Omental fat pad (tissue), 4 donors: ENCODE results near the gene FGD6. TPM values are rescaled to one million over a fixed set of nuclear protein-coding genes. Genes with fewer than 3 reads are reported as not detected.
"Not testable (repeated sequence)": the region's sequence is repeated elsewhere in the genome, so short reads cannot be mapped to it uniquely, and the experiment has no call there.

Experiments
- ATAC-seq: fragments of 150-250 bp; one replicate; pipeline ENCODE4 v1.9.1; 2016; ENCODE audit warnings: mild to moderate bottlenecking, moderate library complexity; ENCODE audit not compliant: low FRiP score
- DNase-seq: peaks from one replicate; pipeline ENCODE4 v3.0.0-alpha.2; 2019; ENCODE audit warnings: low spot score
- CTCF ChIP-seq, 3 donors: fragments of 450-650 bp; IDR thresholded peaks; one replicate each; pipeline ENCODE4 v1.5.1; 2016 to 2017; ENCODE audit warnings: antibody characterized with exemption in 3 of 3, mild to moderate bottlenecking in 3 of 3, moderate library complexity in 2 of 3
- total RNA-seq, 4 donors: library from RNA; depleted of rRNA; stranded (reverse); fragments of >200 nt; gene quantifications; one replicate each; pipeline ENCODE4 v1.1.0, GENCODE V29; 2016

The FGD6 gene
- total RNA-seq, 4 donors from 2014 or later = 6.6 to 9.6 (median 7.4) TPM

DNA sequence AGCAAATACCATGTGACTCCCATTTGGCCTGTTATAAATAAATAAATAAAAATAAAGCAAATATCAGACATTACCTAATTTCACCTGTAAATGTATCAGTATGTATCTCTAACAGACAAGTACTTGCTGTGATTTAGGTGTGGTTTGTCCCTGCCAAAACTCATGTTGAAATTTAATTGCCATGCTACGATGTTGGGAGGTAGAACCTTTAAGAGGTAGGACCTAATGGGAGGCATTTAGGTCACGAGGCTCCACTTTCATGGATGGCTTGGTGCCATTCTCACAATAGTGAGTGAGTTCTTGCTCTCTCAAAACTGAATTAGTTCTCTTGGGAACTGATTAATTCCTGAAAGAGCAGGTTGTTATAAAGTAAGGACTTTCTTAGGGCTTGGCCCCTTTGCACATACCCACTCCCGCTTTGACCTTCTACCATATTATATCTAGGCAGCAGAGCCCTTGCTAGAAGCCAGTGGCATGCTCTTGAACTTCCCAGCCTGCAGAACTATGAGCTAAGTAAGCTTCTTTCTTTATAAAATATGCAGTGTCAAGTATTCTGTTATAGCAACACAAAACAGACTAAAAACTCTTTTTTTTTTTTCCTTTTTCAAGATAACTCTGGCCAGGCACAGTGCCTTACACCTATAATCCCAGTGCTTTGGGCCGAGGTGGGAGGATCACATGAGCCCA is 26.4 kb upstream of the FGD6 start:
- ATAC-seq = no peak
- DNase-seq = no peak
- no peak for TF ChIP-seq CTCF (IDR thresholded peaks at IDR 0.05)

DNA sequence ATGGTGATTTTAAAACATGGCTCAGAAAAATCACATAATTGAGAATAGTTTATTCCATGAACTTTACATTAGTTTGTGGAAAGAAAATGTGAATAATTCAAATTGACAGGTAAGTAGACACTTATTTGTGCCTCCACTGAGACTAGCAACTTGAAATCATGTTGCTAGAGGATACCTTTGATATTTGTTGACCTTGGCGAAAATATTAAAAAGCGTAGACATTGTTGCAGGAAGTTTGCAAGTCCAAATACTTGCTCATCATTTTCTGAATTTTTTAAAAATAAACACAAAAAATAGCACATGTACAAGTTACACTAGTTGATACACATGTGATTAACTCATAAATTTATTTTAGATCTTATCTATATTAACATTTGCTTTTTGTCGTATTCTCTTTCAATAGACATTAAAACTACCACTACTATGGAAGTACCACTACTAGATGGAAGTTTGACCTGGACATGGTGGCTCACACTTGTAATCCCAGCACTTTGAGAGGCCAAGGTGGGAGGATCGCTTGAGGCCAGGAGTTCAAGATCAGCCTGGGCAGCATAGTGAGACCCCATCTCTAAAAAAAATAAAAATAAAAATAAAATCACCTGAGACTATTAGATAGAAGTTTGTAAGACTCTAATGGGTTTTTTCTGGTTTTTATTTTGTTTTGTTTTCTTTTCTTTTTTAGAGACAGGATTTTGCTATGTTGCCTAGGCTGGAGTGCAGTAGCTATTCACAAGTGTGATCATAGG is 24.7 kb upstream of the FGD6 start:
- ATAC-seq (no peak), DNase-seq (no peak)
- TF ChIP-seq CTCF (IDR thresholded peaks at IDR 0.05) = no peak

- not testable (repeated sequence) for ATAC-seq, DNase-seq
Measured at GRCh38 chr12:95241138-95241537, 23.9 kb upstream of the FGD6 start.

- DNase-seq (no peak), ATAC-seq (no peak)
- no peak for TF ChIP-seq CTCF (IDR thresholded peaks at IDR 0.05)
Measured at GRCh38 chr12:95240556-95240955, 23.3 kb upstream of the FGD6 start.

GRCh38 chr12:95239835-95240234 is 22.6 kb upstream of the FGD6 start:
- not testable (repeated sequence) for ATAC-seq, DNase-seq

DNA sequence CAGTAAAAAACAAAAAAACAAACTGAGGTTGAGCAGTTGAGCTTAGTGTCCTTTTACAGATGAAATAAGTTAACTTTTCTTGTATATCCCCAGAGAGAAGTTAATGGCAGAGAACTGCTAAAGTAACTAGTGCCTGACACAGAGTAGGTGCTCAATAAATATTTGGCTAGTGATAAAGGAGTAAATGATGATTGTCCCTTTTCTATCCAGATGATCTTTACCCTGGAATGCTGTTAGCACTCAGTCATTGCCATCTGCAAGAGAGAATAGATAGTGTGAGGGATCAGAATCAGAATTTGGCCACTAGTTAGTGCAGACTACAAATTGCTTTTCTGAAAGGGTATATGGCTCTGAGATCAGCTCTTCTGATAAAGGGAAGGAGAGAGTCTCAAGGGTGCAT is 21.9 kb upstream of the FGD6 start:
- DNase-seq = no peak
- no peak for TF ChIP-seq CTCF (IDR thresholded peaks at IDR 0.05)
- no peak for ATAC-seq

DNA sequence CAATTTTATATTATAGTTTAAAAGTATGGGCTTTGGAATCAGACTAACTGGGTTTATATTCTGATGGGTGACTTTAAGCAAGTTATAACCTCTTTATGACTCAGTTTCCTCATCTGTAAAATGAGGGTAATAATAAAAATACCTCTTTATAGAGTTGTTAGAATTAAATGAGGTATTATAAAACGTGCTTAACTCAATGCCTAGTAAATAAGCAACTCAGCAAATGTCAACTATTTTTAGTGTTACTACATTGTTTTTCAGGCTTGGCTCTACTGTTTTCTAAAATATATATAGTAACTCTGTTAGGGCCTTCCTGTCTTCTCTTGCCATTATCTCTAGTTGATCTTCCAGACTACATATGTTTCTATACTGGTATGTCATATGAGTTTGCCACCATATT is 20.9 kb upstream of the FGD6 start:
- no peak for DNase-seq
- TF ChIP-seq CTCF (IDR thresholded peaks at IDR 0.05) = no peak
- ATAC-seq = no peak

DNA sequence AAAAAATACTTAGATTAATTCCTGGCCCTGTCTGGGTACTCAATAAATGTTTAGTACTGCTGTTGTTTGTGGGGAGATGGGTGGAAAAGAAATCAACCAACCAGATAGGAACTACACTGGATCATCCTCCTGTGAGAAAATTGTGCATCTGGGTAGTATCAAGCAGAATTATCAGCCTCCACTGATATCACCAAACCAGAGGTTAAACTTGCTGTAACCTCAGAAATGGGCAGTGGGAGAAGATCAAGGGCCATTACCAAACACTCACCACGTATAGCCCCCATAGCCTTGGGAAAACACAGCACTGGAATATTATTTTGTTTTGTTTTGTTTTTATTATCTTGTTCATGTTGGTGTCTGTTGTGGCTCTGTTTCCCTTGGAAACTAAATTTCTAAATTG is 20.0 kb upstream of the FGD6 start:
- ATAC-seq (no peak), DNase-seq (no peak)
- no peak for TF ChIP-seq CTCF (IDR thresholded peaks at IDR 0.05)

GRCh38 chr12:95235621-95236020 is 18.4 kb upstream of the FGD6 start:
- not testable (repeated sequence) for DNase-seq, ATAC-seq

DNA sequence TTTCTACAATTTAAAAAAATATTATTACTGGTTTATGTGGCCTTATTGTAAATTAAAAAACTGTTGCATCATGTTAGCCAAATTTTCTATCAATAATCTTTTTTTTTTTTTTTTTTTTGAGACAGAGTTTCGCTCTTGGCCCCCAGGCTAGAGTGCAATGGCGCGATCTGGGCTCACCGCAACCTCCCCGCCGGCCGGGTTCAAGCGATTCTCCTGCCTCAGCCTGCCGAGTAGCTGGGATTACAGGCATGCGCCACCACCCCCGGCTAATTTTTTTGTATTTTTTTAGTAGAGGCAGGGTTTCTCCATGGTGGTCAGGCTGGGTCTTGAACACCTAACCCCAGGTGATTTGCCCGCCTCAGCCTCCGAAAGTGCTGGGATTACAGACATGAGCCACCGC is 16.9 kb upstream of the FGD6 start:
- not testable (repeated sequence) for DNase-seq, ATAC-seq
